NT2/D1 (cell line): ENCODE data around the gene CCDC32.
A peak's percentile ranks its signal among the peaks of the same experiment; 100 is the strongest.

Experiments
- DNase-seq: peaks from one replicate; pipeline ENCODE4 v3.0.0-alpha.2; 2011; ENCODE audit warnings: low read depth, low spot score
- H3K27me3 ChIP-seq: 2 replicates; pipeline ENCODE4 v1.6.0; 2011; ENCODE audit warnings: mild to moderate bottlenecking; ENCODE audit not compliant: insufficient read length, insufficient read depth
- H3K36me3 ChIP-seq: 2 replicates; pipeline ENCODE4 v1.6.1; 2011; ENCODE audit warnings: mild to moderate bottlenecking, low read length, mixed read lengths; ENCODE audit not compliant: insufficient read depth, insufficient read length
- H3K4me1 ChIP-seq: 2 replicates; pipeline ENCODE4 v1.5.1; 2011; ENCODE audit not compliant: insufficient read depth, insufficient read length
- H3K4me3 ChIP-seq: 2 replicates; pipeline ENCODE4 v1.5.1; 2011; ENCODE audit warnings: low read depth; ENCODE audit not compliant: insufficient read length
- H3K9ac ChIP-seq: 2 replicates; pipeline ENCODE4 v1.6.0; 2011; ENCODE audit warnings: low read depth; ENCODE audit not compliant: insufficient read length
- H3K9me3 ChIP-seq: 2 replicates; pipeline ENCODE4 v1.5.1; 2011; ENCODE audit warnings: mild to moderate bottlenecking, low read length; ENCODE audit not compliant: insufficient read depth
- SUZ12 ChIP-seq: IDR thresholded peaks from 2 replicates; pipeline ENCODE4 v1.6.1; 2011; ENCODE audit not compliant: insufficient read length, insufficient read depth; ENCODE audit errors: extremely low read depth
- YY1 ChIP-seq: IDR thresholded peaks from 2 replicates; pipeline ENCODE4 v1.6.1; 2011; ENCODE audit not compliant: insufficient read length, insufficient read depth
- ZNF274 ChIP-seq: IDR thresholded peaks from 2 replicates; pipeline ENCODE4 v1.6.1; 2011; ENCODE audit warnings: mild to moderate bottlenecking, low read depth, low read length

CCDC32 gene

DNA sequence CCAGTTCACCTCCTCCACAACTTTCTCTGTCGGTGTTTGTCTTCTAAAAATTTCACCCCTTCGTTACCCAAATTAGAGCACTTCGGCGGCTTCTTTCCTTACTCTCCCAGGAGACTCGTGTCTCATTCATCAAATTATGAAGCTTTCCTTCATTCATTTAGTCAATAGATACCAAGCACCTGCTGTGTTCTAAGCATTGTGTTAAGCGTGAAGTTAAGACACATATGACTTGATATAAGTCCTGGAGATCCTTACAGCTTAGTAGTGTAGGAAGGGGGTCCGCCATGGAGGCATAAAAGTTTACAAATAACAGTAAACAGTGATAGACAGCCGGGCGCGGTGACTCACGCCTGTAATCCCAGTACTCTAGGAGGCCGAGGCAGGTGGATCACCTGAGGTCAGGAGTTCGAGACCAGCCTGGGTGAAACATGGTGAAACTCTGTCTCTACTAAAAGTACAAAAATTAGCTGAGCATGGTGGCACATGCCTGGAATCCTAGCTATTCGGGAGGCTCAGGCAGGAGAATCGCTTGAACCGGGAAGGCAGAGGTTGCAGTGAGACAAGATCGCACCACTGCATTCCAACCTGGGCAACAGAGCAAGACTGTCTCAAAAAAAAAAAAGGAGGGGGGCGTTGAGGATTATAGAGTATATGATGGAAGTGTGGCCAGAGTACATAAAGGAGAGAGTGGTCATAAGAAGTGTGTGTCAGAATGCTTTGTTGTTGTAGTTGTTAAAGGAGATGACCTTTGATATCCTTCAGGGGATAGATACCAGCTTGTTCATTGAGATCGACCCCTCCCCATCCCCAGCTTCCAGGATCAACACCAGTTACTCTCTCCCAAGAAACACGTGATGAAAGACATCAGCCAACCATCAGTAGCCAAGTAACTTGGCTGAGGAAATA lies 744 bp upstream of the CCDC32 start:
- no peak for DNase-seq
- Histone ChIP-seq H3K4me1 (no peaks in the 10 kb centered on the region), H3K36me3 (peaks cover 11% of the 10 kb centered on the region), H3K27me3 (peaks cover 15% of the 10 kb centered on the region), H3K4me3 (peak overlapping the region; percentile 21), H3K9ac (no peak overlapping the region), H3K9me3 (no peaks in the 10 kb centered on the region)
- TF ChIP-seq YY1 = no peak

DNA sequence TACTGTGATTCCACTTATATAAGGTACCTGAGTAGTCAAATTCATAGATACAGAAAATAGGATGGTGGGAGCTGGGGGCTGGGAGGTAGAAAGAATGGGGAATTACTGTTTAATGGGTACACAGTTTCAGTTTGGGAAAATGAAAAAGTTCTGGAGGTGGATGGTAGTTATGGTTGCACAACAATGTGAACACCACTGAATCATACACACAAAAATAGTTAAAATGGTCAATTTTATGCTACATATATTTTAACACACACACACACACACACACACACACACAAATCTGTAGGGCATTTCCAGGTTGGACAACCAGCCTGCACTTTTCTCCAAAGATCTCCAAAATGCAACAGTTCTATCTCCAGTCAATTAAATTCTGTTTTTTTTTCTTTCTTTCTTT lies 1.4 kb downstream of the CCDC32 start:
- H3K27me3 ChIP-seq = peaks cover 14% of the 10 kb centered on the region
- no peak for DNase-seq
- peaks cover 7% of the 10 kb centered on the region for H3K36me3 ChIP-seq
- no peaks in the 10 kb centered on the region for H3K4me1 ChIP-seq
- TF ChIP-seq ZNF274 (no peak), SUZ12 (no peak), YY1 (no peak)
- no peaks in the 10 kb centered on the region for H3K9me3 ChIP-seq
- no peak overlapping the region for H3K4me3 ChIP-seq
- H3K9ac ChIP-seq = no peak overlapping the region

DNA sequence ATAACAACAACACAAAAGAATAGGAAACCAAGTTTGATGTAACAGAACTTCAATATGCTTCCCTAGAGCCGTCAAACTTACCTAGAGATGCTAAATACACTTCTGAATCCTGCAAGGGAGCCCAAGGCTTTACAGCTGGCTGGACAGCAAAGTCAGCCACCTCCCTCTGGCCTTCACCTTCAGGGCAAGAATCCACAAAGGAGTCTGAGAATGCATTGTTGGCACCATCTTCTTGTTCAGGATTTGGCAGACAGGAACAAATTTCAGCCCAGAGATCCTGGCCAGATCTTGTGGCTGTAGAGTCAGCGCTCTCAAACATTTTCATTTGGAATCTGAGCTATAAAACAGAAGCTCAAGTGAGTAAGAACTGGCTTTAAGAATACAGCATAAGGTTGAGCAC lies 2.2 kb downstream of the CCDC32 start:
- no peaks in the 10 kb centered on the region for H3K4me1 ChIP-seq
- no peak for TF ChIP-seq SUZ12
- no peak for TF ChIP-seq ZNF274
- TF ChIP-seq YY1 = no peak
- peaks cover 9% of the 10 kb centered on the region for H3K36me3 ChIP-seq
- H3K27me3 ChIP-seq = peaks cover 7% of the 10 kb centered on the region
- no peak for DNase-seq
- H3K4me3 ChIP-seq = no peak overlapping the region
- H3K9me3 ChIP-seq = no peaks in the 10 kb centered on the region
- no peak overlapping the region for H3K9ac ChIP-seq

GRCh38 chr15:40558952-40559742 lies 5.7 kb downstream of the CCDC32 start:
- no peak for TF ChIP-seq YY1
- TF ChIP-seq ZNF274 = no peak
- no peak for TF ChIP-seq SUZ12
- H3K36me3 ChIP-seq = peaks cover 13% of the 10 kb centered on the region
- H3K4me3 ChIP-seq = no peak overlapping the region
- no peak overlapping the region for H3K9ac ChIP-seq
- H3K9me3 ChIP-seq = no peaks in the 10 kb centered on the region
- no peaks in the 10 kb centered on the region for H3K27me3 ChIP-seq
- no peaks in the 10 kb centered on the region for H3K4me1 ChIP-seq
- no peak for DNase-seq

- peaks cover 19% of the 10 kb centered on the region for H3K36me3 ChIP-seq
- TF ChIP-seq YY1 = no peak
- H3K4me1 ChIP-seq = peaks cover 4% of the 10 kb centered on the region
- DNase-seq = no peak
- H3K9me3 ChIP-seq = no peaks in the 10 kb centered on the region
- no peak overlapping the region for H3K9ac ChIP-seq
- H3K27me3 ChIP-seq = no peaks in the 10 kb centered on the region
- H3K4me3 ChIP-seq = no peak overlapping the region
Observed at GRCh38 chr15:40555876-40556275, 9.0 kb downstream of the CCDC32 start.

GRCh38 chr15:40554161-40554525 lies 10.7 kb downstream of the CCDC32 start:
- TF ChIP-seq YY1 (no peak), SUZ12 (no peak), ZNF274 (no peak)
- H3K27me3 ChIP-seq = no peaks in the 10 kb centered on the region
- H3K9me3 ChIP-seq = no peaks in the 10 kb centered on the region
- H3K36me3 ChIP-seq = peaks cover 27% of the 10 kb centered on the region
- no peak overlapping the region for H3K9ac ChIP-seq
- no peak overlapping the region for H3K4me3 ChIP-seq
- peak; percentile 54 for DNase-seq
- H3K4me1 ChIP-seq = peaks cover 4% of the 10 kb centered on the region

- TF ChIP-seq ZNF274 = no peak
- no peak for TF ChIP-seq YY1
- TF ChIP-seq SUZ12 = no peak
- H3K4me3 ChIP-seq = no peak overlapping the region
- H3K9ac ChIP-seq = no peak overlapping the region
- DNase-seq = no peak
- H3K4me1 ChIP-seq = peaks cover 4% of the 10 kb centered on the region
- no peaks in the 10 kb centered on the region for H3K27me3 ChIP-seq
- peaks cover 24% of the 10 kb centered on the region for H3K36me3 ChIP-seq
- no peaks in the 10 kb centered on the region for H3K9me3 ChIP-seq
Observed at GRCh38 chr15:40550341-40551037, 14.4 kb downstream of the CCDC32 start.
